HG02970 (cell line): ENCODE results near the gene EEA1.

Experiments used
- ATAC-seq: cut with Tn5 transposase; IDR thresholded peaks from one replicate; pipeline ENCODE4 v1.9.1; 2021; ENCODE audit warnings: mild to moderate bottlenecking, moderate library complexity, moderate number of reproducible peaks; ENCODE audit not compliant: unreplicated experiment, low FRiP score

The EEA1 gene

GRCh38 chr12:92898755-92899154 is 30.3 kb downstream of the EEA1 start:
- ATAC-seq, result no peak

DNA sequence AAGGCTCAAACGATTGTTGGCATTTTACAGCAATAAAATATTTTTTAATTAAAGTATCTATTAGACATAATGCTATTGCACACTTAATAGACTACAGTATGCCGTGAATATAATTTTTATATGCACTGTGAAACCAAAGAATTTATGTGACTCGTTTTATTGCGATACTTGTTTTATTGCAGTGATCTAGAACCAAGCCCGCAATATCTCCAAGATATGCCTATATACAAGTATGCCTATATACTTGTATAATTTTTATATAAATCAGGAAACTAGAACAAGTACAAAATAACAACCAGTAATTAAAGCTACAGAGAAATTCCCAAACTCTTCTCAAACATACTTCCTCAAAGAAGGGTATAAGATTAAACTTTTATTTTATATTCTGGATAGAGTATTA is 31.3 kb downstream of the EEA1 start:
- ATAC-seq, result no peak

DNA sequence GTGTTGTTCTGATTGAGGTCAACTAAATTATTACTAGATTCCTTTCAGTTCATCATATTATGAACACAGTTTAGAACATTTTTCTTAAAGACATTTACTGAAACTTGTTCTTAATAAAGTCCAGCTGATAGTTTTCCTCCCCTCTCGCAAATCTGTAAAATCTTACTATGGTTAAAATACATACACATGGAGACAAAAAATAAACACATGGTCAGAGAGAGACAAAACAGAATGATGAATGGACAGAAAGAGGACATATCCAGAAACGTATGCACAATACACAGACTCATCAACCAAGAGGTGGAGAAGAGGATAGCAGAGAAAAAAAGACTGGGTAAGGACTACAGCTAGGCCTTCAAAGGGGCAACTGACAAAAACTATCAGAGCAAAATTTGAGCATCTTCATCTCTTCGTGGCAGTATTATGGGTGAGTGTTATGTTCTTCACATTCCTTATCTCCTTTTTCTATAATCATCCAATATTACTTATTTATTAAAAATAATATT is 38.4 kb downstream of the EEA1 start:
- ATAC-seq, result no peak

DNA sequence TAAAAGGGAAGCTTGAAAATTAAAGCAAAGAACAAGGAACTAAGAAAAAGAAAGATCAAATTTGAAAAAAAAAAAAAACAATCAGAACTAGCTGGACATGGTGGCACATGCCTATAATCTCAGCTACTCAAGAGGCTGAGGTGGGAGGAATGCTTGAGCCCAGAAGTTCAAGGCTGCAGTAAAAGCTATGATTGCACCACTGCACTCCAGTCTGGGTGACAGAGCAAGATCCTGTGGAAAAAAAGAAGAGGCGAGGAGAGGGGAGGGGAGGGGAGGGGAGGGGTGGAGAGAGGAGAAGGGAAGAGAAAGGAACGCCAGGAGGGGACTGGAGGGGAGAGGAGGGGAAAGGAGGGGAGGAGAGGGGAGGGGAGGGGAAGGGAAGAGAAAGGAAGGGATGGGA is 43.0 kb downstream of the EEA1 start:
- ATAC-seq, result no peak

DNA sequence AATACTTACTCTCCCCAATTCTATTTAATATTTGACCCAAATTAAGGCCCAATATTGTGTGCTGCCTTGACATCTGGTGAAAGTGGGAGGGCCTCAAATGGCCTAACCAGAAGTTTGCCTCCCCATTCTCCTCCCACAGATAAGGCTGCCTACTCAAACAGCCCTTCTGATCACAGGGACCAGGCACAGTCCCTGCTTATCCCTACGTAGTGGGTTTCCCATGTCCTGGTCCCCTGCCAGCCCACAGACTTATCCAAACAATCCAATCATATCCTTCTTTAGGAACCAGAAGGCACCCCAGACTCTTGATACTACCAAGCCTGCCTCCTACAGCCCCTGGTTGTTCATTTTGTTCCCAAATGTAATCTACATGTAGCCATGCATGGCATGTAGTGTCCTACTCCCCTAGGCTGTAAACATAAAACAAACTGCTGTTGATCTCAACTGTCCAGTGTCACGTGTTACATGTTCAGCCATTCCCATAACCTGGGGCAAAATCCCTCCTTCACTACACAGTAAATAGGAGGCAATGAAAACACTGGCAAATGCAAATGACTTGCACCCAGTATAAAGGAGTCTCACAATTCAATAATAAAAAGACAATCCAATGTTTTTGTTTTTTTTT is 49.3 kb downstream of the EEA1 start:
- ATAC-seq, result no peak

- ATAC-seq, result no peak
Observed at GRCh38 chr12:92877904-92878303, 51.2 kb downstream of the EEA1 start.

DNA sequence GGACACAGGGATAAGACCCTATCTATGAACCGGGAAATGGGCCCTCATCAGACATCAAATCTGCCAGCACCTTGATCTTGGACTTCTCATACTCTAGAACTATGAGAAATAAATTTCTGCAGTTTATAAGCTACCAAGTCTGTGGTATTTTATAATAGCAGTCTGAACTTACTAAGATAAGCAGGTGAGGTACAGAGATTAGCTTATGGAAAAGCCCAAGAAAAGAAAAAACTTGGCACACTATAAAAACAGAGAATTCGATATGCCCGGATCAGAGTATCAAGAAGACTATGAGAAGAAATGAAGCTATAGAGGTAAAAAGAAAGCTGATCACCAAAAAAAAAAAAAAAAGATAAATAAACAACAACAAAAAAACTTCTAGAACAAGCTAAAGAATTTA is 52.6 kb downstream of the EEA1 start:
- no peak for ATAC-seq

DNA sequence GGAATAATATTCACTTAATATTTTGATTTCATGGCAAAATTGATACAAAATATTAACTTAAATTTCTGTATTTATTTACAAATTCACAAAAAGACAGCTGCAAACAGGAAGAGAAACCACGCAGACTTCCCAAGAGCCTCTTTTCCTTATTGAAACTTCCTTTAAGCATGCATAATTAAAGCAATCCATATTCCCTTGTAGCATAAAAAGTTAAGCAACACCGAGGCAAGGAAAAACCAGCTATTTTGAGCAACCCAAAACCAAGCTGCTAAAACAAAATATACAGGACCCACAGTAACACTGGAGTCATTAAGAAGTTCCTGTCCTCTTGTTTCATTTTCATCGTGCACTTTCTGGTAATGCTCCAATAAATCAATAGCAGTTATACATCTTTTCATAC is 58.0 kb downstream of the EEA1 start:
- no peak for ATAC-seq

GRCh38 chr12:92866418-92866817 is 62.7 kb downstream of the EEA1 start:
- no peak for ATAC-seq

- no peak for ATAC-seq
Observed at GRCh38 chr12:92863251-92863650, 65.8 kb downstream of the EEA1 start.

GRCh38 chr12:92861381-92861780 is 67.7 kb downstream of the EEA1 start:
- no peak for ATAC-seq

DNA sequence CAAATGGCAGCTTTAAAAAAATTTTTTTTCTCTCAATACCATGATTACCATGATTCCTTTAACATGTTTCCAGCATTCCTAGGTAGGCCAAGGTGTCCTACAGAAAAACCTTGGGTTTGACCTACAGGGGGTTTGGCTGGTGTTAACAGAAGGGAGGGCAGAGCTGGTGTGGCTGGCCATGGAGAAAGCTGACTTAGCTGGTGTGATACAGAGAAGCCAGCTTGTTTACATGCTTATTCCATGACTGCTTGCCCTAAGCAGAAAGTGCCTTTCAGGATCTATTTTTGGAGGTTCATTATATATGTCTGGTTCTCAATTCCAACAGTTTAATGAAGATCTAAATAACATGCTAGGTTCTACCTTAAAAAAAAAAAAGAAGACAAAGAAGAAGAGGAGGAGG is 68.6 kb downstream of the EEA1 start:
- ATAC-seq, result no peak

GRCh38 chr12:92859650-92860386 is 69.3 kb downstream of the EEA1 start:
- ATAC-seq, result no peak

GRCh38 chr12:92857818-92858217 is 71.3 kb downstream of the EEA1 start:
- no peak for ATAC-seq

- ATAC-seq, result no peak
Observed at GRCh38 chr12:92854344-92854743, 74.8 kb downstream of the EEA1 start.

DNA sequence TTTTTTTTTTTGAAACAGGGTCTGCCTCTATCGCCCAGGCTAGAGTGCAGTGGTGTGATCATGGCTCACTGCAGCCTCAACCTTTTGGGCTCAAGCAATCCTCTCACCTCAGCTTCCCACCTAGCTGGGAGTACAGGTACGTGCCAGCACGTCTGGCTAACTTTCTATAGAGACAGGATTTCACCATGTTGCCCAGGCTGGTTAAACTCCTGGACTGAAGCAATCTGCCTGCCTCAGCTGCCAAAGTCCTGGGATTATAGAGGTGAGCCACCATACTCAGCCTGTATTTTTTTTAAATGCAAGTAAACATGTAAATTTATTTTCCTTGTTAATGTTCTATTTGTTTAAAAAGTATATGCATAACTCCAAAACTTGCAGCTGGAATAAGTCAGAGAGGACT is 80.4 kb downstream of the EEA1 start:
- ATAC-seq, result no peak

- ATAC-seq, result no peak
Observed at GRCh38 chr12:92847368-92847767, 81.7 kb downstream of the EEA1 start.

DNA sequence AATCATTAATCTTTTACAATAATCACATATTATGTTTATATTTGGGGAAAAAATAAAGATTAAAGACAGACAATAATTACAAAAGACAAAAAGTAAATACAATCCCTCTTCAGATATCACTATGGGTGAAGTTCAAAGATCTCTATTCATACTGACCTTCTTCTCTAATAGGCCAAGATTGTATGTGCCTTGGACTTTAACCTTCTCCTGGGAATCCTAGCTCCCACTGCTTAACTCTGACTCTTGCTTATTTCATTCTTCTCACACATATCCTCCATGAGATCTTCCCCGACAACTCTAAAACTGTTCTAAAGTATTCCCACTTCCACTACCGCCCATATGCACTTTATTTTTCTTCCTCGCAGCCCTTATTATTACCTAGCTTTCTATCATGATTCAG is 83.8 kb downstream of the EEA1 start:
- ATAC-seq, result no peak

DNA sequence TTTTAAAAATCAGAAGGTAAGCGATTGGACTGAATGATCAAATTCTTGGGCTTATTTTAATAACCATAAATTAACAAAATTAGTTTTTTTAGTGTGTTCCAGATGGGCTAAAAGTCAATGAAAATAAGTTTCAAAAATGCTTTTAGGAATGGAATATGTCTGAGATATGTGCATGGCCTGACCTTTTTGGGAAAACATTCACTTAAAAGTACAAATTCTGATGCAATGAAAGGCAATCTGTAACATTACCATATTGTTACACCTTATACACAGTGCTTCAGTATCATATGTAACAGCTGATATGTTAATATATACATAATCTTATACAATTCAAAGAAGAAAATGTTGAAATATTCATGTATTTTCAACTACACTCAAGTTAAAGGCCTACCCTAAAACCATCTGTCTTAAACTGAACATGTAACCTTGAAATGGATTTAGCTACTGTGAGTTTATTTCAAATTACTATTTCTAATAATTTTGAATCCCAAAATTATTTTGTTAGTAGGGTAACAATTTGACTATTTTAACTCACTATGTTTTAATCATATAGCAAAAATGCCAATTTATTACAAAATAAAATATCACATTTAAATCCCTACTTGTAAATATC is 84.8 kb downstream of the EEA1 start:
- ATAC-seq, result no peak

DNA sequence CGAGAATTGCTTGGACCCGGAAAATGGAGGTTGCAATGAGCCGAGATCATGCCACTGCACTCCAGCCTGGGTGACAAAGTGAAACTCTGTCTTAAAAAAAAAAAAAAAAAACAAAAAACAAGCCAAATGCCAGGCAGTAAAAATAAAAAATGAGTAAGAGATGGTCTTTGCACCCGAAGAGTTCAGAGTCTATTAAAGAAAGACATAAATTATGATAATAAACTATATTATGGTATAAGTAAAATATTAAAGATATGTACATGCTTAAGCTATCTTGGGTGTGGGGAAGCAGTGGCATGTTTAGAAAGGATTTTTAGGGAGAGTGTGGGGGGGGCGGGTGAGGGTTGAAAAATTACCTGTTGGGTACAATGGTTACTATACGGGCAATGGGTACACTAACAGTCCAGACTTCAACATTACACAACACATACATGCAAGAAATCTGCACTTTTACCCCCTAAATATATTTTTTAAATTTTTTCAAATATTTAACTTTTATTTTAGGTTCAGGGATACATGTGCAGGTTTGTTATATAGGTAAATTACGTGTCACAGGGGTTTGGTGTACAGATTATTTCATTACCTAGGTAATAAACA is 99.3 kb downstream of the EEA1 start:
- no peak for ATAC-seq

DNA sequence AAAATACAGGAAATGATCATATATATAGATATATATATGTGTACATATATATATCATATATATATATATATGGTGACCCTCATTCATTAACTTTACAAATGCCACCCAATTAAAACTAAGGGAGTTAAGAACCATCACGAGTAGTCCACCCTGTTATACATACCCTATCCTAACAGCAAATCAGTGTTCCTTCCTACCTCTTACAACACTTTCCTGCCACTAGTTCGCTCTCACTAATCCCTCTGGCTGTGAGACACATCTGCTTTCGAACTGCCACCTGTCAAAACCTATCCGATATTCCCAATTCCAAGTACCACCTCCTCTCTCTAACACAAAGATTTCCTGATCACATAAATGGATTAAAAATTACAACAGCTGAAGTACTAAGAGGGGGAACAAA is 100.5 kb downstream of the EEA1 start:
- ATAC-seq, result no peak
